Astrocyte of the cerebellum (primary cell): Measurements from ENCODE around the gene KCTD14.
"Not testable (repeated sequence)": the region's sequence is repeated elsewhere in the genome, so short reads cannot be mapped to it uniquely, and the experiment has no call there.

Source experiments
- DNase-seq: peaks from one replicate; pipeline ENCODE4 v3.0.0-alpha.2; 2011; ENCODE audit warnings: low read depth
- H3K4me3 ChIP-seq: 2 replicates; pipeline ENCODE4 v1.5.1; 2011; ENCODE audit warnings: mild to moderate bottlenecking, low read depth, low read length, moderate library complexity
- in situ Hi-C: cut with HindIII; loops from 2 replicates; pipeline ENCODE4 v1.10.0; 2017; ENCODE audit warnings: low sequenced_read_pairs
- TF ChIP-seq, protein P1 (sequence below): IDR thresholded peaks from 2 replicates; pipeline ENCODE4 v1.5.1; 2012; ENCODE audit warnings: low read length, low read depth, moderate library complexity, mild to moderate bottlenecking; ENCODE audit errors: missing control alignments

The KCTD14 gene

DNA sequence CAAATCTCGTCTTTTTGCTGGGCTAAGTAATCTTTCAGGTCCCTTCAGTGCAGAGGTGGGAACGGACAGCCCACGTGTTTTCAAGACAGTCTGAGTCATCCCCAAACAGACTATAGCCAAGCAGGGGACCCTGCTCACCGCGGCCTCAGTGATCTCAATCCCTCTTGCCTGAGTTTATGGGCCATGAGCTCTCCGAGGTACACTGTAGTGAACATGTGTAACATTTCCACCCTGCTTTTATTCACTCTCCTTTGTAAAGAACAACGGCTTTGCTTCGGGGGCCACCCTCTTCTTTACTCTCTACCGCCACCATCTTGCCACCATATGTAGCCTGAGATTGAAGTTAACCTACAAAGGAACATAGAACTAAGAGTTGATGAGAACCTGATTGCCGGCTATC is 11.5 kb upstream of the KCTD14 start:
- H3K4me3 ChIP-seq: no peak overlapping the region
- no peak for DNase-seq
- TF ChIP-seq, protein P1, sequence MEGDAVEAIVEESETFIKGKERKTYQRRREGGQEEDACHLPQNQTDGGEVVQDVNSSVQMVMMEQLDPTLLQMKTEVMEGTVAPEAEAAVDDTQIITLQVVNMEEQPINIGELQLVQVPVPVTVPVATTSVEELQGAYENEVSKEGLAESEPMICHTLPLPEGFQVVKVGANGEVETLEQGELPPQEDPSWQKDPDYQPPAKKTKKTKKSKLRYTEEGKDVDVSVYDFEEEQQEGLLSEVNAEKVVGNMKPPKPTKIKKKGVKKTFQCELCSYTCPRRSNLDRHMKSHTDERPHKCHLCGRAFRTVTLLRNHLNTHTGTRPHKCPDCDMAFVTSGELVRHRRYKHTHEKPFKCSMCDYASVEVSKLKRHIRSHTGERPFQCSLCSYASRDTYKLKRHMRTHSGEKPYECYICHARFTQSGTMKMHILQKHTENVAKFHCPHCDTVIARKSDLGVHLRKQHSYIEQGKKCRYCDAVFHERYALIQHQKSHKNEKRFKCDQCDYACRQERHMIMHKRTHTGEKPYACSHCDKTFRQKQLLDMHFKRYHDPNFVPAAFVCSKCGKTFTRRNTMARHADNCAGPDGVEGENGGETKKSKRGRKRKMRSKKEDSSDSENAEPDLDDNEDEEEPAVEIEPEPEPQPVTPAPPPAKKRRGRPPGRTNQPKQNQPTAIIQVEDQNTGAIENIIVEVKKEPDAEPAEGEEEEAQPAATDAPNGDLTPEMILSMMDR: no peak
- in situ Hi-C loops: no loop called here

DNA sequence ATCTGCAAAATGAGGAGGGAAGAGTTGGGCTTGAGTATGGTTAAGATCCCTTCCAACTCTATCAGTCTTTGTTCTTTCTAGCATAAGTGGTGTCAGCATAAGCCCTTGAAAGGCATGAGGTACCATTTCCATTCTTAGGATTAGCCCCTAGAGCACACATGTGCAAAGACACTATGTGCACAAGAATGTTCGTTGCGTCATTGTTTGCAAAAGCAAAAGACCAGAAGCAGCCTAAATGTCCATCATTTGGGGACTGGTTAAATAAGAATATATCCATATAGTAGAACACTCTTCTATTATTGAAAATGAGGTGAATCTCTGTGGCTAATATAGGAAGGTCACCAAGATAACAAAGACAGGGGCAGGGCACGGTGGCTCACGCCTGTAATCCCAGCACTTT is 10.0 kb upstream of the KCTD14 start:
- DNase-seq: no peak
- TF ChIP-seq, protein P1: no peak
- in situ Hi-C loops: no loop called here
- H3K4me3 ChIP-seq: no peak overlapping the region

DNA sequence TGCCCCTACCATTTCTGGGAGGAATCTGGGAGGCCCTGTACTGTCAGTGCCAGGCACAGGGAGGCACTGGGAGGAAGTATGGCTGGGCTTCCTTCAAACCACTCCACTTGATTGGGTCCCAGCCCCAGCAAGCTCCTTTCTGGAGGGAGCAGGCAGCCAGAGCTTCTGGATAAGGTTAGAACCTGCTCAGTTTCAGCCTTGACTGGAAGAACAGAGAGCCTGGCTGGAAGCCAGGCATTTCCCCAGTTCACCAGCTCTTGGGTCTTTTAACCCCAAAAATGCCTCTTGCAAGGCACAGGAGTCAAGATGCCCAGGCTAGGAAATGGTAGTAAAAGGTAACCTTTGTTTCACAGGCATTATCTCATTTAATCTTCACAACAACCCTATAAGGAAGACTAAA is 9.0 kb upstream of the KCTD14 start:
- TF ChIP-seq, protein P1: no peak
- no peak overlapping the region for H3K4me3 ChIP-seq
- no peak for DNase-seq
- in situ Hi-C loops: no loop called here

DNA sequence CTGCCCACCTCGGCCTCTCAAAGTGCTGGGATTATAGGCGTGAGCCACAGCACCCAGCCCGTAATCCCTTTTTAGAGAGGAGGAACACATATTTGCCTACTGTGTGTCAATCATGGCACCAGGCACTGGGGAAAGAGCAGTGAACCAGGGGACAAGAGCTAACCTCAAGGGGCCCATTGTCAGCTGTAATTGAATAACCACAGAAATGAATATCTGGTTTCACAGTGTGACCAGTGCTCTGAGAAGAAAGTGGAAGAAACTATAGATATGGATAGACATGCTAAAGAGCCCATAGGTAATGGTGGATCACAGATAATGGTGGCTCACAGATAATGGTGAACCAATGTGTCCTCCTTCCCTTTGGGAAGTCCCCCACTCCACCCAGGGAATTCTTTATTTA is 8.6 kb upstream of the KCTD14 start:
- in situ Hi-C loops: no loop called here
- H3K4me3 ChIP-seq: no peak overlapping the region
- no peak for DNase-seq
- TF ChIP-seq, protein P1: no peak

DNA sequence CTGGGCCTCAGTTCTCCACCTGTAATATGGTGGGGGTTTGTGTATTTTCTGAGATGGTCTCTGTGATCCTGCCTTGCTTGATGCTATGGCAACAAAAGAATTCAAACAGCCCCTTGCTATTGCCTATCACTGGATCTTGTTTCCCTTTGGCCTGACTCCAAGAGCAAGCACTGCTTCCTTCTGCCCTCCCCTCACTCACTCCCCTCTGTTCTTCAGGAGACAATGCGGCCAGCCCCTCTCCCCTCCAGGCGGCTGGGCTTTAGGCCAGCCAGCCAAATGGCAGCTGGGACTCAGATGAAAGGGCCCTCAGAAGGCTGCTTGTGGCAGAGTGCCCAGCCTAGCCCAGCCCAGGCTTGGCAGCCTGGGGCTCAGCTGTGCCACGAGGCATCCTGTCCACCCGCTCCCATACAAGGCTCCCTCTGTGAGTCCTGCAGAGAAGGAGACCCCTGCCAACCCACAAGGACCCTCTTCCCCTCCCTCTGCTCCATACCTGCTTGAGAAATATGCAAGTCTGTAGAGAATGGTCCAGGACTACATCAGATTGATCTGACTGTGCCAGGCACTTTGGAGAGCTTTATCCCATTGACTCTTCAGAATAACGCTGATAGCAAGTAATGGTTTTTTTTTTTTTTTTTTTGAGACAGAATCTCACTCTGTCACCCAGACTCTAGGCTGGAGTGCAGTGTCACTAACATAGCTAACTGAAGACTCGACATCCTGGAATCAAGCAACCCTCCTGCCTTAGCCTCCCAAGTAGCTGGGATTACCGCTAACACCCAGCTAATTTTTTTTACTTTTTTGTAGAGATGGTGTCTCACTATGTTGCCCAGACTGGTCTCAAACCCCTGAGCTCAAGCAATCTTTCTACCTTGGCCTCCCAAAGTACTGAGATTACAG is 7.6 kb upstream of the KCTD14 start:
- in situ Hi-C loops: no loop called here
- DNase-seq: peak; percentile 56
- TF ChIP-seq, protein P1: no peak
- H3K4me3 ChIP-seq: no peak overlapping the region

DNA sequence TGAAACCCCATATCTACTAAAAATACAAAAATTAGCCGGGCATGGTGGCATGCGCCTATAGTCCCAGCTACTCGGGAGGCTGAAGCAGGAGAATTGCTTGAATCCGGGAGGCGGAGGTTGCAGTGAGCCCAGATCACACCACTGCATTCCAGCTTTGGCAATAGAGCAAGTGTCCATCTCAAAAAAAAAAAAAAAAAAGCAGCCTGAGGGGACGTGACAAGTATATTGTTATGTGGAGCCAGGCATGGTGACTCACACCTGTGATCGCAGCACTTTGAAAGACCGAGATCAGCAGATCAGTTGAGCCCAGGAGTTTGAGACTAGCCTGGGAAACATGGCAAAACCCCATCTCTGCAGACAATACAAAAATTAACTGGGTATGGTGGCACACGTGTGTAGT is 5.3 kb upstream of the KCTD14 start:
- H3K4me3 ChIP-seq, DNase-seq, in situ Hi-C loops: not testable (repeated sequence)

DNA sequence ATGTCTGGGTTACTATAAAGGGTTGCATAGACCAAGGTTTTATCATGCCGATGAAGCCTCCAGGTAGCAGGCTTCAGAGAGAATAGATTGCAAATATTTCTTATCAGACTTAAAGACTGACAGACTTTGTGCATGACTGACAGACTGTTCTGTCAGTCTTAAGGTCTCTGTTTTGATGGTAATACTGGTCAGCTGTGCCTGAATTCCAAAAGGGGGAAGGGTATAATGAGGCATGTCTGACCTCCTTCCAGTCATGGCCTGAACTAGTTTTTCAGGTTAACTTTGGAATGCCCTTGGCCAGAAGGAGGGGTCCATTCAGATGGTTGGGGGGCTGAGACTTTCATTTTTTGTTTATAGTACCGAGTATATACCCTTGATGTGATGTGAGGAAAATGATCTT is 4.7 kb upstream of the KCTD14 start:
- TF ChIP-seq, protein P1: no peak
- no peak for DNase-seq
- in situ Hi-C loops: no loop called here
- no peak overlapping the region for H3K4me3 ChIP-seq
